SK-MEL-5 (cell line): Measurements from ENCODE around the gene ASB1. TPM values are rescaled to one million over a fixed set of nuclear protein-coding genes. Genes with fewer than 3 reads are reported as not detected.

ENCODE experiments used
- DNase-seq: peaks from one replicate; pipeline ENCODE4 v3.0.0-alpha.2; 2016; ENCODE audit warnings: low read depth, low spot score
- in situ Hi-C: cut with HindIII; loops from 2 replicates; pipeline ENCODE4 v1.10.0; 2016; ENCODE audit warnings: low sequenced_read_pairs, high pct_unique_total_duplicates, low pct_unique_long_range_greater_than_20kb
- total RNA-seq: library from RNA; depleted of rRNA; stranded (reverse); fragments of >200 nt; shearing (Covaris generic); gene quantifications from 2 replicates; pipeline ENCODE4 v1.2.3, GENCODE V29; 2014

Gene ASB1
- total RNA-seq, 1 experiment from 2014 or later, result 21.3 TPM

- no peak for DNase-seq
- in situ Hi-C loops, result no loop called here
Observed at GRCh38 chr2:238475566-238475965, 48.8 kb downstream of the ASB1 start.

GRCh38 chr2:238476258-238476657 is 49.5 kb downstream of the ASB1 start:
- in situ Hi-C loops, result no loop called here
- no peak for DNase-seq

DNA sequence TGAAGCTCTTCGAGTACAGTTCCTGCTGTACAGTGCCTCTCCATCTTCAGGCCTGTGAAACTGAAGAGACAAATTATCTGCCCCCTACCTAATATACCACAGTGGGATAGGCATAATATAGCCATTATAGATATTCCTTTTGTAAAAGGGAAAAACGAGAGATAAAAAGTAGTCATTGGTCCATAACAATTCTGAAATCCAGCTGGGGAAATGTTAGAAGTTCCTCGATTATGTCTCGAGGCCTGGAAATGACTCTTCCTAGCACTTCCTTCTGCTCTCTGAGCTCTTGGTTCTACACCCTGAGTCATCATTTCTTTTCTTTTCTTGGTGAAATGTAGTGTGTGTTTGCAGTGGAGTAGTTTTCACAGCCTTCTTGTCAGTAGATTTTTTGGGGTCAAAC is 51.5 kb downstream of the ASB1 start:
- DNase-seq, result no peak
- in situ Hi-C loops, result no loop called here

GRCh38 chr2:238479847-238480246 is 53.1 kb downstream of the ASB1 start:
- DNase-seq, result no peak
- in situ Hi-C loops, result no loop called here

GRCh38 chr2:238483021-238483420 is 56.3 kb downstream of the ASB1 start:
- in situ Hi-C loops, result no loop called here
- no peak for DNase-seq

GRCh38 chr2:238483656-238484055 is 56.9 kb downstream of the ASB1 start:
- in situ Hi-C loops, result no loop called here

GRCh38 chr2:238484522-238485452 is 58.1 kb downstream of the ASB1 start:
- in situ Hi-C loops, result no loop called here
- no peak for DNase-seq

More at GRCh38 chr2:238483656-238484055, 56.9 kb downstream of the ASB1 start:
- no peak for DNase-seq

DNA sequence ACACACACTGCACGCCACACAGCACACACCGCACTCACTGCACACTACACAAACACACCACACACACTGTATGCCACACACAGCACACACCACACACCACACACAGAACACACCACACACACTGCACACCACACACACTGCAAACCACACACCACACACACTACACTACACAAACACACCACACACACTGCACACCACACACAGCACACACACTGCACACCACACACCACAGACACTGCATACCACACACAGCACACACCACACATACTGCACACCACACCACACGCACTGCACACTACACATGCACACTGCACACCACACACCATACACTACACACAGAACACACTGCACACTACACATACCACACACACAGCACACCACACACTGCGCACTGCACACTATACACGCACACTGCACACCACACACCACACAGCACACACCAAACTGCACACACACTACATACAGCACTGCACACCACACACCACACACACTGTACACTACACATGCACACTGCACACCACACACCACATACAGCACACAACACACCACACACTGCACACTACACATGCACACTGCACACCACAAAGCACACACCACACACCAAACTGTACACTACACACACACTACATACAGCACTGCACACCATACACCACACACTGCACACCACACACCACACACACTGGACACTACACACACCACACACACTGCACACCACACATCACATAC is 59.6 kb downstream of the ASB1 start:
- in situ Hi-C loops, result no loop called here

DNA sequence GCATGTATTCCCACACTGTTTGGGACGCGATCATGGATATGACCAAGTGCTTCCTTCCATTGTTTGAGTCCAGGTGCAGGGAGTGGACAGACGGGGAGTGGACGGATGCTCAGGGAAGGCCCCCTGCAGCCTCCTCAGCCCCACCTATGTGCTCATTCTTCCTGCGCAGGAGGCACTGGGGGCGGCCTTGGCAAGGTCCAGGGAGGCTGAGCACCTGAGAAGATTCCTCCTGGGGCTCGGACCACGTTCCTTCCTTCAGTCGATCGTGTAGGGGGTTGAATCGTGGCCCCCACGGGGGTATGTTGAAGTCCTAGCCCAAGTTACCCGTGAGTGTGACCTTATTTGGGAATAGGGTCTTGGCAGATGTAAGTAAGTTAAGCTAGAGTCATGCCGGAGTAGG is 60.4 kb downstream of the ASB1 start:
- DNase-seq, result no peak
- in situ Hi-C loops, result no loop called here

More for the DNA sequence above, 59.6 kb downstream of the ASB1 start:
- DNase-seq, result no peak

- DNase-seq, result no peak
- in situ Hi-C loops, result no loop called here
Observed at GRCh38 chr2:238487652-238488346, 61.1 kb downstream of the ASB1 start.

DNA sequence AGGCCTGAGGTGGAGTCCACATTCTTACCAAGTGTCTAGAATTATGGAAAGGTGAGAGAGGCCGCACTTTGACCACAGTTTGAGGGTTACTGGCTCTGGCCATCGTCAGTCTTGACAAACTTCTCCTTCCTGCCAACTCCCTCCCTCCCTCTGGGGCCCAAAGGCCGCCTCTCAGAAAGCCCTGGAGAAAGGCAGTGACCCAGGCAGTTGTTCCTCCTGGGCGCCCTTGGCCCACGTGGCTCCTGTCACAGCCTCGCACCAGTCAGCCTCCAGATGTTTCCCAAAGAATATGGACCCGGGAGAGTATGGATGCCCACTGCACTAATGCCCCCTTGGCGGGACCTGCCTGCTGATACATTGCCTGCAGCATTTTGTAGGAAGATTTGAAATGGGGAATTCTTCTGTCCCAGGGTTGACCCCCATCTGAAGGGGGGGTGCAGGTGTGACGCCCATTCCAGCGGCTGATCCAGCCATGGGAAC is 61.7 kb downstream of the ASB1 start:
- in situ Hi-C loops, result no loop called here
- DNase-seq, result no peak

DNA sequence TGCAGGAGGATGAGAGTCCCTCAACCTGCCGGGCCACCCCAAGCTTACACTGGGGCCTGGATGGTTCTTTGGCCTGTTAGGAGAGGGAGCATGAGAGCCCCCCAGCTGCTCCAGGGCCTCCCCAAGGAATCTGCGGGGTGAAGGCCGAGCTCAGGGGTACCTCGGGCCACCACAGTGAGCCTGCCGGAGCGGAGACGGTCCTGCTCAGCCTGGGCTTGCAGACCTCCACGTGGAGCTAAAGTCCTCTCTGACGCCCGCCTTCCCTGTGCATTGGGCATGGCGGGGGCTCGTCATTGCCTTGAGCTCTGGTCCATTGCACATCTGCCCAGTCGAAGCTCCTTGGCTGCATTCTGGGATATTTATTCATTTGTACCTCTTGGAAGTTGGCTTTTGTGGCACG is 62.7 kb downstream of the ASB1 start:
- in situ Hi-C loops, result no loop called here
- DNase-seq, result no peak

DNA sequence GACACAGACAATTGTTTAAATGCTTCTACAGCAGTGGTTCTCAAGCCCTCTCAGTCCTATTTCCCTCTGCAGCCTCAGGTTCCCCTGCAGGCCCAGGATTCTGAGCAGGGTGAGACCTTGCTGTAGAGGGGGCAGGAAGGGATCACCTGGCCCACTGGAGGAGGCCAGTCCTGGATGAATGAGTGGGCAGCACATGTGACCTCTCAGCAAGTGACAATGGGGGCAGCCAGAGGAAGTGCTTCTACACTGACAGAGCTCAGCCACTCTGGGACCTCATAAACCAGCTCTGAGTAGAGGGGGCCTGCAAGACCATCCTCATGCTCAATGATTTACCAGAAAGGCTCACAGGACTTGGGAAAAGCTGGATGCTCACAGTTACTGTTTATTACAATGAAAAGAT is 63.2 kb downstream of the ASB1 start:
- in situ Hi-C loops, result no loop called here
- DNase-seq, result no peak

- no peak for DNase-seq
- in situ Hi-C loops, result no loop called here
Observed at GRCh38 chr2:238492840-238493239, 66.1 kb downstream of the ASB1 start.

DNA sequence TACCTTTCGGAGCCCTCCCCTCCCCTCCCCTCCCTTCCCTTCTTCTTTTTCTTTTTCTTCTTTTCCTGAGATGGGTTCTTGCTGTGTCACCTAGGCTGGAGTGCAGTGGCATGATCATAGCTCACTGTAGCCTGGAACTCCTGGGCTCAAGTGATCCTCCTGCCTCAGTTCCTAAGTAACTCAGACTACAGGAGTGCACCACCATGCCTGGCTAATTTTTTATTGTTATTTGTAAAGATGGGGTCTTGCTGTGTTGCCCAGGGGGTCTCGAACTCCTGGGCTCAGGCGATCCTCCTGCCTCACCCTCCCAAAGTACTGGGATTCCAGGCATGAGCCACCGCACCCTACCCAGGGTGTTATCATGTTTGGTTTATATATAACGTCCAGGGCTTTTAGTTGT is 66.7 kb downstream of the ASB1 start:
- no peak for DNase-seq
- in situ Hi-C loops, result no loop called here

- in situ Hi-C loops, result no loop called here
- no peak for DNase-seq
Observed at GRCh38 chr2:238493880-238494572, 67.3 kb downstream of the ASB1 start.

DNA sequence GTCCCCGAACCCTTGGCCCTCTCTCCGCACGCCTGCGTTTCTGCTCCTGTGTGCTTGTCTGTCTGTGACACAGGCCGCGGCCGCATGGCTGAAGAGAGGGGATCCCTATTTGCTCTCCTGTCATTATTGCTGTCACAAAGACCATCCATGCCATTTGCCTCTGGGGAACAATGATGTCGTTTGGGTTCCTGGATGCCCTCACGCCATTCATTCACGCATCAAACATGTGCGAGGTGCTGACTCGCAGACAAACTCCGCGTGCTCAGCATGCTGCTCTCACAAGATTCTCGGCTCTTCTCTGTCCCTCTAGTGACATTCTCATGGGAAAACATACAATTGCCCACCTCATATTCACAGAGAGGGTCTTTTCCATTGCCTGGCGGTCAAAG is 67.8 kb downstream of the ASB1 start:
- in situ Hi-C loops, result no loop called here
- DNase-seq, result no peak

DNA sequence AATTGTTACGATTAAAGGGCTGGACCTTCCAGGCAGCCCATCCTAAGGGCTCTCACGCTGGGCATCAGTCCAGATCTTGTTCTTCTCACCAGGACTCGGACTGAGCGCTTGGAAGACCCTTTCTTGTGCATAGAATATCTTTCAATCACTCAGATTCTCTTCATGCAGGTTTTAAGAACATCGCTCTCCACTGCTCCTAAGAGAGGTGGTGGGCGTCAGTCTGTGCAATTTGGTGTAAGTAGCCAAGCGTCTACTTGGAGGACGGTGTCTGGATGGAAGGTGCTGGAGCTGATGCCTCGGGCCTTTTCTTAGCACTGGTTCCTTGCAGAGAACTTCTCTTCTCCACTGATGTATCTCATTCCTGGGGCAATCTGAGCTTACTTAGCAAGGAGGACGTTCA is 68.7 kb downstream of the ASB1 start:
- DNase-seq, result no peak
- in situ Hi-C loops, result no loop called here
